Measurements from ENCODE around the gene SIAH2.
"Not testable (repeated sequence)": the region's sequence is repeated elsewhere in the genome, so short reads cannot be mapped to it uniquely, and the experiment has no call there.

The SIAH2 gene

DNA sequence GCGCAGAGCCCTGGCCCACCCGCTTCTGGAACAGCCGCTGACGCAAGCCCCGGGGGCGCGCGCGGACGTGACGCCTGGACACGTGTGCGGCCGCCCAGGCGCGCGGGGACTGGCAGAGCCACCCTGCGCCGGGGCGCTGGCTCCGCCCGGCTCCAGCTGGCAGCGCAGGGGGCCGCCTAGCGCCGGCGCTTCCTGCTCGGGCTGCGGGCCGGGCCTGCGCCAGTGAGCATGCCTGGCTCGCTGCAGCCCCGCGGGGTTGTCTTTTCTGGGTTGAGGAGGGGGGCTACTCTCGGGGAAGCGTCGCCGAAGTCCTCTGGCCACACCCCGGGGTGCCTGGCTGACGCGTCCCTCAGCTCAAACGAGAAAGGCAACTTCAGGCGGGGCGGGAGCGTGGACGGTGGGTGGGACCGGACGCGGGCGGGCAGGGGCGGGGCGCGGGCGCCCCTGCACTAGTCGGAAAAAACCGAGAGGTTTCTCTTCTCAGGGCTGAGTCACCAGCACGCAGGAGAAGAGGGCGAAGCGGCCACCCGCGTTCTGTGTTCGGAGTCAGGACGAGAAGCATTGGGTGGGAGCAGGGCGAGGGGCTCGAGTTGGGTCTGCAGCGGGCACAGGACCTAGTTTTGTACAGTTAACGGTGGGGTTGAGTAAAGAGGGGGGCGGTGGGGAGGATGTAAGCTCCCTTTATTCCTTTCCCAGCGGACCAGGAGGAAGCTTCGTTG lies at the start of gene SIAH2:
TSS of gene SIAH2 (minus strand) at position 48 of the 719 bp plus-strand sequence. CDS start 320 bp downstream, outside the sequence.
- DNase-seq (ENCODE audit: low spot score): peak; percentile 92

GRCh38 chr3:150811984-150812383 lies 49.0 kb upstream of the SIAH2 start:
- no peak for DNase-seq (ENCODE audit: low spot score)

GRCh38 chr3:150810641-150811040 lies 47.7 kb upstream of the SIAH2 start:
- no peak for DNase-seq (ENCODE audit: low spot score)

GRCh38 chr3:150806185-150806835 lies 43.3 kb upstream of the SIAH2 start:
- DNase-seq (ENCODE audit: low spot score): no peak

DNA sequence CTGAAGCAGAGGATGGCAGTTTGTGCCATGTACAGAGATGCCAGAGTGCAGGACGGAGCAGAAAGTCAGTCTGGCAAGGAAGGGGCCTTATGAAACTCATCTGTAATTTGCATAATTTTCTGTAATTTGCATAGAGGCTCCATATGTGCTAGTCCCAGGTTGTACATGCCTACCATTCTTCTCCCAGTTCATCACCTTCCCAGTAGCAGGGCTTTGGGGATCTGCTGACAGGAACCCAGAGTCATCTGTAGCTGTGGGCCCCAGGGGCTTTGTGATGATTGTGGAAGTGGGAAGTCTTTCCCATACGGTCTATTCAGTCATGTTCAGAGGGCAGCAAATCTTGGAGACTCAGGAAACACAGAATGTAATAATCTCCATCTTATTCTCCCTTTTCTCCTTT lies 42.4 kb upstream of the SIAH2 start:
- DNase-seq (ENCODE audit: low spot score): no peak

DNA sequence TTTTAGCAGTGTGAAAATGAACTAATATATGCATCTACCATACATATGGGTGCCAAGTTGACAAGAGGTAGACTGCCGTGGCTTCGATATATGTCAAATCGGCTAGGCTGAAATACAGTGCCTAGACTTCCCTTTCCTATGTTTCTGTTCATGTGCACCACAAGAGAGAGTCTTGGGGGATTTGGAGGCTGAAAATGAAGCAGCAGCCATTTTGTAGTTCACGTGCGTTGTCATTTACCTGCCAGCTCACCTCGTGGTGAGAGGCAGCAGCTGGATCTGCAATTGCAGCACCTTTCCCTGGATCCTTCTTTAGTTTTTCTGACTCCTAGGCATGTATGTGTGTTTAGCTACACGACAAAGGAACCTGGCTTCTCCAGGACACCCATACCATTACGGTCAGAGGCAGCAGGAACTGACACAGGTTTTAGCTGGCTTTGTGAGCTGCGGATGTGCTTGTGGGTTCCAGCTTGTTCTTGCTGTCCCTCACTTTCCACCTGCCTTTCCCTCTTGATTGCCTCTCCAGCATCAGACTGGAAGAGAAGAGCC lies 40.5 kb upstream of the SIAH2 start:
- no peak for DNase-seq (ENCODE audit: low spot score)

DNA sequence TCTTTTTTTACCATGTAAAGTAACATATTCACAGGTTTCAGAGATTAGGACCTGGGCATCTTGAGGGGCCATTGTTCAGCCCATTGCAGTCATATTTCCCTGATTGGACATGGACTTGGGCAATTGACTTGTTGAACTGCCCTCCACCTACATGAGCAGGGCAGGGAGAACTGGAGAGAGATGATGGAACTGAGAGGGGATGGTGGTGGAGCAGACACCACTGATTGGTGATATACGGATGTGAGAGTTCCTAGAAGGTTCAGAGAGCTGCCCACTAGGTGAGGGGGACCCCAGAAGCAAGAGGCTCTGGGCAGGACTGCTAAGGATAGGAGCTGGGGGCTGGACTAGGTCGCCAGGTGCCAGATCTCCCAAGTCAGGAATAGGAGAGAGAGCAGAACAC lies 37.8 kb upstream of the SIAH2 start:
- DNase-seq (ENCODE audit: low spot score): no peak

- no peak for DNase-seq (ENCODE audit: low spot score)
These were observed 35.2 kb upstream of the SIAH2 start for GRCh38 chr3:150798122-150798618.

GRCh38 chr3:150797155-150797554 lies 34.2 kb upstream of the SIAH2 start:
- DNase-seq (ENCODE audit: low spot score): no peak

DNA sequence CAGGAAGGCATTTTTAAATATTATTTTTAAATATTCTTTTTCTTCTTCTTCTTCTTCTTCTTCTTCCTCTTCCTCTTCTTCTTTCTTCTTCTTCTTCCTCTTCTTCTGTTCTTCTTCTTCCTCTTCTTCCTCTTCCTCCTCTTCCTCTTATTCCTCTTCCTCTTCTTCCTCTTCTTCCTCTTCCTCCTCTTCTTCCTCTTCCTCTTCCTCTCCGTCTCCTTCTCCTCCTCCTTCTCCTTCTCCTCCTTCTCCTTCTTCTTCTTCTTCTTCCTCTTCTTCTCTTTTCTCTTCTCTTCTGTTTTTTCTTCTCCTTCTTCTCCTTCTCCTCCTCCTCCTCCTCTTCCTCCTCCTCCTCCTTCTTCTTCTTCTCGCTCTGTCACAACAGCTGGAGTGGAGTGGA lies 33.6 kb upstream of the SIAH2 start:
- DNase-seq (ENCODE audit: low spot score): not testable (repeated sequence)

DNA sequence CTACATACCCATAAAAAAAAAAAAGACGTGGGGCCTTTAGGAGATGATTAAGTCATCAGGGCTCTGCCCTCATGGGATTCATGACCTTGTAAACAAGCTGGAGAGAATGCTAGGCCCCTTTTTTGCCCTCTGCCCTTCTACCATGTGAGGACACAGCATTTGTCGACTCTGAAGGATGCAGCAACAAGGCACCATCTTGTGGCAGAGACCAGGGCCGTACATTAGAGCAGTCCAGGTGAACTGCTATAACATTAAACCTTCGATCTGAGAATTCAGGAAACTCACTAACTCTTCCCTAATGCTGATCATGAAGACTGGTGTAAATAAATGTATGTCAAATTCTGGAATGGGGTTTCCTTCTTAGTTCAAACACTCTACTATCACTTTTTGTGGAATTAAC lies 30.7 kb upstream of the SIAH2 start:
- DNase-seq (ENCODE audit: low spot score): no peak

DNA sequence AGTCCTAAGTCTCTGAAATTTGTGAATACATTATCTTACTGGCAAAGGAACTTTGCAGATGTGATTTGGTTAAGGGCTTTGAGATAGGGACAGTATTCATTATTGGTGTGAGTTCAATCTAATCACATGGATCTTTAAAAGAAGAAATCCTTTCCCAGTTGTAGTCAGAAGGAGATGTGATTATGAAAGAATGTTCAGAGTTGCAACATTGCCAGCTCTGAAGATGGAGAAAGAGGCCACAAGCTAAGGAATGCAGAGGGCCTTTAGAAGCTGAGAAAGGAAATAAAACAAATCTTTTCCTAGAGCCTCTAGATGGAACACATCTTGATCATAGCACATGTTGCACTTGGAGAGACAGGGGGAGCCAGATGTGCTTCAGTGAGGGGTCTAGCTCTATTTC lies 27.7 kb upstream of the SIAH2 start:
- no peak for DNase-seq (ENCODE audit: low spot score)

GRCh38 chr3:150789451-150789850 lies 26.5 kb upstream of the SIAH2 start:
- no peak for DNase-seq (ENCODE audit: low spot score)

- DNase-seq (ENCODE audit: low spot score): peak; percentile 72
These were observed 24.9 kb upstream of the SIAH2 start for GRCh38 chr3:150787741-150788370.

DNA sequence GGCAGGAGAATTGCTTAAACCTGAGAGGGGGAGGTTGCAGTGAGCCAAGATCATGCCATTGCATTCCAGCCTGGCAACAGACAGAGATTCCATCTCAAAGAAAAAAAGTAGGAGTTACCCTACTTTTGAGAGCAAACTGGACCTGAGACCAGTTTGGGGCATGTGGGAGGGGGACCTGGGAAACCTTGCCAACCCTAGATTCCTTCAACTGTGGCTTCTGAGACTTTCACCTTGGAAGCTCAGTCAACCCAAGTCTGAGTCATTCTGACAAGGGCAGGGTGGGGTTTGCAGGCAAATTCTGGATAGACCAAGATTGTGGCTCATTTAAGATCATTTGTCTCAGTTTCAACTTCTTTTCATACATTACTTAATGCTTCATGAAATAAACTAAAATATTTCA lies 23.8 kb upstream of the SIAH2 start:
- DNase-seq (ENCODE audit: low spot score): no peak

DNA sequence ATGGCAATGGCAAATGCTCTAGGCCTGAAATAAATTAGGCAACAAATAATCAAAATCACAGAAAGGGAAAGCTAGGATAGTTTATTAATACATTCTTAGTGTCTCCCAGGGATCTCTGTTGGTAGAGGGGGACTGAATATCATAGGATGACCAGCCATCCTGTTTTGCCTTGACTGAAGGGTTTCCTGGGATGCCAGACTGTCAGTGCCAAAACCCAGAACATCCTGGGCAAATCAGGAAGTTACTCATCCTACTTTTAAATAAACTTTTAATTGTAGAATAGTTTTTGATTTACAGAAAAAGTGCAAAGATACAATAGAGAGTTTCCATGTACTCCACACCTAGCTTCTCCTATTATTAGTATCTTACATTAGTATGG lies 21.8 kb upstream of the SIAH2 start:
- DNase-seq (ENCODE audit: low spot score): no peak

DNA sequence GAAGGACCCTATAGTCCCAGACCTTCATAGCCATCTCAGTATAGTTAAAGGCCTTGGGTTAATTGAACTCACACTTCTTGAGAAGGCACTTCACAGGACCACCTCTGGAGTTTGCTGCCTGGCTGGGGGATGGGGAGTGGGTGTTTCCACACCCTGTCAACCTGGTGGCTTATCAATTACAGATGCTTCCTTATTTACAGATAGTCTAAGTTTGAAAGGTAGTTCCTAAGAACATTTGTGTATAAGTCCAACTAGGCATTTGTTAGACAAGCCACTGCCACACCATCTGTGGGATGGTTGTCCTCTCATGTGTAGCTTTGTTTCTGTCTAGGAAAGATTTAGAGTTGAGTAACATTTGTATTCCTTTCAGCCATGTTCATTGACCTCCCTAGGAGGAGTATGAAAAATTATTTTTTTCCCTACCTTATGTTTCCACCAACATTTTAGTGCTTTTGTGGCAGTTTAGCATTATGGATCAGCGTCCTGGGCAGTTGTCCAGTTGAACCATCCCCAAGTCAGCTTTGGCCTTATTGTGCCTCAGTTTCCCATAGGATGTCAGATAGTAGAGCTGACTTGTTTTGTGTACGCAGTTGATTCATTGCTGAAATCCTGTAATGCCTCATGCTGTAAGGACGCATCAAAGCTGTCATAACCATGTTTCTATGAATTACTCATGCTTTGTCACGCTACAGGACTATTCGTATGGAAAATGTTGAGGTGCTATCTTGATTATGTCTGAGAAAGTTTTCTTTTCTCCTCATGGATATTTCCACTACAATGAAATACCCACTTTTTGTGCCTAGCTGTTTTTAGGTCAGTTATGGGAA lies 21.2 kb upstream of the SIAH2 start:
- no peak for DNase-seq (ENCODE audit: low spot score)

DNA sequence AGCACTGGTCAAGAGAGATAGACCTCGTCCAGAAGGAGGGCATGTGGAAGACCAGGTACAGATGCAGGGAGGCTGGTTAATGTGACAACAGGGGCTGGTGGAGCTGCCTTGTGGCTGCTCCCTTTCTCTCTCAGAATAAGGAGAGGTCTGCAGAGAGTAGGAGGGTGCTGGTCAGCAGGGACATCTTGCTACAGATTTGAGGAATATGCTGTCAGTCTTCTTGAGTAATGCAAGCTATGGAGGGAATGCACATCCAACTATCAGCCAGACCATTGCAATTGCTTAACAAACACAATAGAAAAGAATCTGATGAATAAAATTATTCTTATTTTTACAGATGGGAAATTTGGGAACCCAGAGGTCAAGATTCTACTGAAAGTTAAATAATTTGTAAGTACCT lies 20.3 kb upstream of the SIAH2 start:
- no peak for DNase-seq (ENCODE audit: low spot score)

DNA sequence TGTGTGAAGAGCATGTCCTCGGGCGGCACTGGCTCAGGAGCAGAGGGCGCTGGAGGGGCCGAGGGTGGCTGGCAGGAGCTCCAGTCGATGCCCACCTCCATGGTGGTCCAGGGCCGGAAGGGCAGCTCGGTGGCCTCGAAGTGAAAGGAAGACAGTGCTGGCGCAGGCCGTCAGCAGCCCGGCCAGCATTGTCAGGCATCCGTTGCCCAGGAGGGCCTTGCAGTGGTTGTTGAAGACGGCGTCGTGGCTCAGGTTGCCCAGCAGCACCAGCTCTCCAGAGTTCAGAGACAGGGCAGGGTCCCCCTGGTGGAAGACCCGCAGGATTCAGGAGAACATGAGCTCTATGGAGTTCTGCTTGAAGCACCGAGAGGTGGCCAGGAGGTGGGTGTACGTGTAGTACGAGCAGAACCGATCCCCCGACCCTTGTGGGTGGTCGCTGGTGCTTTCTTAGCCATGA lies 16.5 kb upstream of the SIAH2 start:
- DNase-seq (ENCODE audit: low spot score): no peak

- no peak for DNase-seq (ENCODE audit: low spot score)
These were observed 15.9 kb upstream of the SIAH2 start for GRCh38 chr3:150778793-150779401.

DNA sequence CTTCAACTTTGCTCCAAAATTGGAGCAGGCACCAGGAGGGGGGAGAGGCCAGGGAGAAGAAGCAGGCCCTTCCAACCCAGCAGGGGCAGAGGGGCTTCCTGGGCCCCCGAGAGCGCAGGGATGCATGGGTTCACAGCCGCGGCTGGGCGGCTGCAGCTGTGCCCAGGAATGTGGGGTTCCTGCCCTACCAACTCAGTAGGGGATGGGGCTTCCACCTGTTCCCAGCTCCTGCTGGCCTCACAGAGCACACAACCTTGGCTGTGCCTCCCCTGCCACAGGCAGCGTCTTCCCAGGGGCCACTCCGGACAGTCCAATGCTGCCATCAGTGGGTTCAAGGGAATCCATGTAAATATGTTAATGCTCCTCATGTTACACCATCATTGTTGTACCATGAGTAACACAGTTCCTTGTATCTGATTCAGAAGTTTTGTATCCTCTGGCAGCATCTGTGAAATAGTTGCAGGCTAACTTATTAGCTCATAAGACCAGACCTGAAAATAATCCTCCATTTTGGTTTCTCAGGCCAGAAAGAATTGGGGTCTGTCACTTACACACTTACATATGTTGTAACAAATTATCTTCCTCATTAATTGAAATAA lies 12.1 kb upstream of the SIAH2 start:
- no peak for DNase-seq (ENCODE audit: low spot score)

All from CD4-positive, alpha-beta T cell treated with Interleukin-15 for 4 hours (primary cell).